NCI-H2081 (cell line): Measurements from ENCODE around the gene LY6G6D.

ENCODE experiments used
- DNase-seq, 2 experiments: peaks; one replicate each; lab custom pipeline; 2025; lab: John Stamatoyannopoulos, UW

Gene LY6G6D

GRCh38 chr6:31736021-31736767 lies 21.0 kb downstream of the LY6G6D start, which contains the start of gene CLIC1:
Gene CLIC1 (minus strand): TSS chr6:31736530. CDS start chr6:31736300, 230 bp downstream.
- DNase-seq, result peak; percentile 58 to 79

GRCh38 chr6:31736768-31737314 lies 21.7 kb downstream of the LY6G6D start:
- DNase-seq, result no peak

- peak in 1 of 2 experiments; percentile 42 for DNase-seq
Measured at GRCh38 chr6:31737315-31737990, 22.3 kb downstream of the LY6G6D start.

GRCh38 chr6:31737991-31738979 lies 23.1 kb downstream of the LY6G6D start:
- peak; percentile 76 to 89 for DNase-seq

- DNase-seq, result peak; percentile 98 to 99
Measured at GRCh38 chr6:31739639-31740396, 24.7 kb downstream of the LY6G6D start, which contains the start of gene MSH5. Gene MSH5 (plus strand): TSS chr6:31740005. CDS start chr6:31740467, 462 bp downstream.

- no peak for DNase-seq
Measured at GRCh38 chr6:31740397-31741223, 25.5 kb downstream of the LY6G6D start.

- no peak for DNase-seq
Measured at GRCh38 chr6:31741815-31742214, 26.7 kb downstream of the LY6G6D start.

- DNase-seq, result no peak
Measured at GRCh38 chr6:31742894-31743293, 27.7 kb downstream of the LY6G6D start.

GRCh38 chr6:31744422-31744821 lies 29.3 kb downstream of the LY6G6D start:
- DNase-seq, result no peak

GRCh38 chr6:31749301-31750036 lies 34.3 kb downstream of the LY6G6D start:
- DNase-seq, result no peak

GRCh38 chr6:31750411-31751022 lies 35.4 kb downstream of the LY6G6D start:
- DNase-seq, result no peak

GRCh38 chr6:31752739-31753319 lies 37.7 kb downstream of the LY6G6D start:
- no peak for DNase-seq

- no peak for DNase-seq
Measured at GRCh38 chr6:31758281-31758680, 43.1 kb downstream of the LY6G6D start.

- DNase-seq, result no peak
Measured at GRCh38 chr6:31760790-31761189, 45.6 kb downstream of the LY6G6D start.

- no peak for DNase-seq
Measured at GRCh38 chr6:31761343-31761742, 46.2 kb downstream of the LY6G6D start.

- DNase-seq, result no peak
Measured at GRCh38 chr6:31762356-31762755, 47.2 kb downstream of the LY6G6D start, which contains the start of gene SAPCD1. Gene SAPCD1 (plus strand): TSS chr6:31762656. CDS start chr6:31763055, 399 bp downstream.

- DNase-seq, result no peak
Measured at GRCh38 chr6:31762878-31763618, 47.9 kb downstream of the LY6G6D start.

GRCh38 chr6:31763619-31763940 lies 48.4 kb downstream of the LY6G6D start:
- no peak for DNase-seq
